WTC11 (cell line): Measurements from ENCODE around the gene NEK10. TPM values are rescaled to one million over a fixed set of nuclear protein-coding genes. Genes with fewer than 3 reads are reported as not detected.

Experiments
- ATAC-seq: fragments of 200-7000 bp; cut with Tn5 transposase; 2 replicates; pipeline ENCODE4 v1.10.0; 2021; ENCODE audit warnings: mild to moderate bottlenecking, moderate library complexity
- CTCF ChIA-PET: fragments of 300-600 bp; sonication (Branson Sonifier 250); formaldehyde crosslinking; loops from one replicate; lab custom pipeline; 2021; ENCODE audit warnings: antibody characterized with exemption; lab: Charles Lee
- POLR2A ChIA-PET: fragments of 350-600 bp; sonication (Branson Sonifier 250); formaldehyde crosslinking; loops from one replicate; lab custom pipeline; 2021; ENCODE audit warnings: antibody characterized with exemption; lab: Charles Lee
- DNase-seq: peaks from one replicate; pipeline ENCODE4 v3.0.0; 2021; ENCODE audit warnings: low spot score
- H3K27ac Mint-ChIP-seq: 2 replicates; pipeline ENCODE4 v1.8.0; 2021; ENCODE audit warnings: mixed read lengths
- H3K27me3 Mint-ChIP-seq: 2 replicates; pipeline ENCODE4 v1.8.0; 2021; ENCODE audit warnings: low read depth, mild to moderate bottlenecking, moderate library complexity, mixed read lengths
- H3K36me3 Mint-ChIP-seq: 2 replicates; pipeline ENCODE4 v1.8.0; 2021; ENCODE audit warnings: mixed read lengths
- H3K4me1 Mint-ChIP-seq: 2 replicates; pipeline ENCODE4 v1.8.0; 2022; ENCODE audit warnings: mixed read lengths
- H3K4me3 Mint-ChIP-seq: 2 replicates; pipeline ENCODE4 v1.8.0; 2021; ENCODE audit warnings: mild to moderate bottlenecking, moderate library complexity, mixed read lengths
- H3K9me3 Mint-ChIP-seq: 2 replicates; pipeline ENCODE4 v1.8.0; 2021; ENCODE audit warnings: mixed read lengths
- ATF1 ChIP-seq: sonication (generic); formaldehyde crosslinking; IDR thresholded peaks from 2 replicates; pipeline ENCODE4 v1.8.1; 2023; ENCODE audit warnings: mild to moderate bottlenecking, moderate library complexity, missing genetic modification reagents
- ELF4 ChIP-seq: sonication (generic); formaldehyde crosslinking; IDR thresholded peaks from 2 replicates; pipeline ENCODE4 v1.8.1; 2022; ENCODE audit warnings: low read depth, mild to moderate bottlenecking, moderate library complexity, missing genetic modification reagents
- ERG ChIP-seq: fragments of 250-450 bp; sonication (Bioruptor Pico); IDR thresholded peaks from 2 replicates; pipeline ENCODE4 v1.8.0; 2021; ENCODE audit warnings: mild to moderate bottlenecking
- MXD4 ChIP-seq: fragments of 250-450 bp; sonication (Bioruptor Pico); IDR thresholded peaks from 2 replicates; pipeline ENCODE4 v1.8.0; 2021; ENCODE audit warnings: mild to moderate bottlenecking, moderate library complexity, borderline replicate concordance
- RELA ChIP-seq: sonication (generic); formaldehyde crosslinking; IDR thresholded peaks from 2 replicates; pipeline ENCODE4 v1.8.1; 2022; ENCODE audit warnings: missing genetic modification reagents, mild to moderate bottlenecking, borderline replicate concordance
- TCF7 ChIP-seq: sonication (generic); formaldehyde crosslinking; IDR thresholded peaks from 2 replicates; pipeline ENCODE4 v1.8.0; 2022; ENCODE audit warnings: mild to moderate bottlenecking, low read depth, missing genetic modification reagents, moderate library complexity
- ZBTB43 ChIP-seq: sonication (generic); formaldehyde crosslinking; IDR thresholded peaks from 2 replicates; pipeline ENCODE4 v1.8.1; 2023; ENCODE audit warnings: mild to moderate bottlenecking, missing genetic modification reagents
- ZNF121 ChIP-seq: sonication (generic); formaldehyde crosslinking; IDR thresholded peaks from 2 replicates; pipeline ENCODE4 v1.8.0; 2023; ENCODE audit warnings: missing genetic modification reagents
- ZNF138 ChIP-seq: sonication (generic); formaldehyde crosslinking; conservative IDR thresholded peaks from 2 replicates; pipeline ENCODE4 v1.8.1; 2022; ENCODE audit warnings: mild to moderate bottlenecking, moderate library complexity, missing genetic modification reagents
- ZNF317 ChIP-seq: sonication (generic); formaldehyde crosslinking; IDR thresholded peaks from 2 replicates; pipeline ENCODE4 v1.8.1; 2023; ENCODE audit warnings: low read depth, mild to moderate bottlenecking, moderate library complexity, missing genetic modification reagents, borderline replicate concordance
- ZNF532 ChIP-seq: fragments of 250-450 bp; sonication (Bioruptor Pico); IDR thresholded peaks from 2 replicates; pipeline ENCODE4 v1.9.0; 2021; ENCODE audit warnings: mild to moderate bottlenecking, borderline replicate concordance
- total RNA-seq: library from RNA; stranded (reverse); gene quantifications from 3 replicates; pipeline ENCODE4 v1.2.3, GENCODE V29; 2021
- TF ChIP-seq, protein P1 (sequence below): sonication (generic); formaldehyde crosslinking; IDR thresholded peaks from 2 replicates; pipeline ENCODE4 v1.8.0; 2022; ENCODE audit warnings: mild to moderate bottlenecking, missing genetic modification reagents
- TF ChIP-seq, protein P2 (sequence below): sonication (generic); formaldehyde crosslinking; IDR thresholded peaks from 2 replicates; pipeline ENCODE4 v1.8.1; 2023; ENCODE audit warnings: mild to moderate bottlenecking, missing genetic modification reagents, moderate library complexity
- TF ChIP-seq, protein P3 (sequence below): sonication (generic); formaldehyde crosslinking; IDR thresholded peaks from 2 replicates; pipeline ENCODE4 v1.8.0; 2023; ENCODE audit warnings: mild to moderate bottlenecking, missing genetic modification reagents
- TF ChIP-seq, protein P4 (sequence below): sonication (generic); formaldehyde crosslinking; IDR thresholded peaks from 2 replicates; pipeline ENCODE4 v1.8.1; 2022; ENCODE audit warnings: mild to moderate bottlenecking, missing genetic modification reagents, moderate library complexity, borderline replicate concordance
- TF ChIP-seq, protein P5 (sequence below): sonication (generic); formaldehyde crosslinking; IDR thresholded peaks from 2 replicates; pipeline ENCODE4 v1.8.1; 2022; ENCODE audit warnings: low read depth, mild to moderate bottlenecking, moderate library complexity, missing genetic modification reagents, borderline replicate concordance

Gene NEK10
- total RNA-seq, 1 experiment from 2014 or later = 0.37 TPM

DNA sequence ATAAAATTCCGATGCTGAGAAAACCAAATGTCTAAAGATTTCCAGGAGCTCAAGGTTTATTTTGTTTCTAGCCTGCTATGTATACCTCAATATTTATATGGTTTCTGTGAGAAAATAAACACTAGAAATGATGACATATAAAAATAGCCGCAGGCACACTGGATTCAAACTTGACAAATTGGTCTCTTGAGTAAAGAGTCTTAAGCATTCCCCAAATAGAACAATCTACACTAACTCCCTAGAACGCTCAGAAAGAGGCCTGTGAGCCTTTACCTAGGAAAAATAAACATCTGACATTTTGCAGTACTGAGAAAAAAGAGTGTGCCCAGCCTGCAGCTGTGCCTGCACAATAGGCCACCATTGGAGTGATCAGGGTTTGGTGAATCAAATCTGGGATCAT is 75.2 kb downstream of the NEK10 start (continued):
- TF ChIP-seq, protein P1, sequence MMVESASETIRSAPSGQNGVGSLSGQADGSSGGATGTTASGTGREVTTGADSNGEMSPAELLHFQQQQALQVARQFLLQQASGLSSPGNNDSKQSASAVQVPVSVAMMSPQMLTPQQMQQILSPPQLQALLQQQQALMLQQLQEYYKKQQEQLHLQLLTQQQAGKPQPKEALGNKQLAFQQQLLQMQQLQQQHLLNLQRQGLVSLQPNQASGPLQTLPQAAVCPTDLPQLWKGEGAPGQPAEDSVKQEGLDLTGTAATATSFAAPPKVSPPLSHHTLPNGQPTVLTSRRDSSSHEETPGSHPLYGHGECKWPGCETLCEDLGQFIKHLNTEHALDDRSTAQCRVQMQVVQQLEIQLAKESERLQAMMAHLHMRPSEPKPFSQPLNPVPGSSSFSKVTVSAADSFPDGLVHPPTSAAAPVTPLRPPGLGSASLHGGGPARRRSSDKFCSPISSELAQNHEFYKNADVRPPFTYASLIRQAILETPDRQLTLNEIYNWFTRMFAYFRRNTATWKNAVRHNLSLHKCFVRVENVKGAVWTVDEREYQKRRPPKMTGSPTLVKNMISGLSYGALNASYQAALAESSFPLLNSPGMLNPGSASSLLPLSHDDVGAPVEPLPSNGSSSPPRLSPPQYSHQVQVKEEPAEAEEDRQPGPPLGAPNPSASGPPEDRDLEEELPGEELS (CRISPR knock-in tag) = no peak

DNA sequence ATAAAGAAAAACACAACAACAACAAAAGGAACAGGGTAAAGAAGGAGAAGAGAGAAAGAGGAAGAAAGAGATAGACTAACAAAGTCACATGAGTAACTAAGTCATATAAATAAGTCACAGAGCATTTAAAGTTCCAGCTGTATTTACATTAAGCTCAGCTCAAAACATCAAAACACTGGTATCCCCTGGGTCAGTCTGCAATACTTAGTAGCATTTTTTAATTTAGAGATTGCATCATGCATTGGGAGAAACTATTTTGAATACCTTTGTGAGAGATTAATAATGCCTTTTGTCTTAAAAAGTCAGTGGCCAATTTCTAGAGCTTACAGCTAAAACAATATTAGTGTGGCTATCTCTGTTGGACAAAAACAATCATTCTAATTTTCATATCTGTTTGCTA is 78.4 kb downstream of the NEK10 start:
- DNase-seq (no peak), ATAC-seq (no peak)
- Mint-ChIP-seq H3K9me3 (no peaks in the 10 kb centered on the region), H3K36me3 (no peaks in the 10 kb centered on the region), H3K27ac (no peak overlapping the region), H3K27me3 (no peaks in the 10 kb centered on the region), H3K4me1 (peaks cover 14% of the 10 kb centered on the region), H3K4me3 (no peak overlapping the region)
- ChIA-PET CTCF (interaction anchor here (1.2 to 1.3 kb wide), 2 partner anchors 67 to 153 kb away, joined by 3 to 4 read pairs; no protein-coding TSS in a partner anchor), POLR2A (no interaction called here)
- TF ChIP-seq RELA (no peak), TCF7 (CRISPR knock-in tag) (no peak), ATF1 (CRISPR knock-in tag) (no peak), ZNF138 (CRISPR knock-in tag) (no peak), ZNF532 (CRISPR knock-in tag) (no peak)
- TF ChIP-seq, protein P2, sequence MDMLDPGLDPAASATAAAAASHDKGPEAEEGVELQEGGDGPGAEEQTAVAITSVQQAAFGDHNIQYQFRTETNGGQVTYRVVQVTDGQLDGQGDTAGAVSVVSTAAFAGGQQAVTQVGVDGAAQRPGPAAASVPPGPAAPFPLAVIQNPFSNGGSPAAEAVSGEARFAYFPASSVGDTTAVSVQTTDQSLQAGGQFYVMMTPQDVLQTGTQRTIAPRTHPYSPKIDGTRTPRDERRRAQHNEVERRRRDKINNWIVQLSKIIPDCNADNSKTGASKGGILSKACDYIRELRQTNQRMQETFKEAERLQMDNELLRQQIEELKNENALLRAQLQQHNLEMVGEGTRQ (CRISPR knock-in tag) = no peak

DNA sequence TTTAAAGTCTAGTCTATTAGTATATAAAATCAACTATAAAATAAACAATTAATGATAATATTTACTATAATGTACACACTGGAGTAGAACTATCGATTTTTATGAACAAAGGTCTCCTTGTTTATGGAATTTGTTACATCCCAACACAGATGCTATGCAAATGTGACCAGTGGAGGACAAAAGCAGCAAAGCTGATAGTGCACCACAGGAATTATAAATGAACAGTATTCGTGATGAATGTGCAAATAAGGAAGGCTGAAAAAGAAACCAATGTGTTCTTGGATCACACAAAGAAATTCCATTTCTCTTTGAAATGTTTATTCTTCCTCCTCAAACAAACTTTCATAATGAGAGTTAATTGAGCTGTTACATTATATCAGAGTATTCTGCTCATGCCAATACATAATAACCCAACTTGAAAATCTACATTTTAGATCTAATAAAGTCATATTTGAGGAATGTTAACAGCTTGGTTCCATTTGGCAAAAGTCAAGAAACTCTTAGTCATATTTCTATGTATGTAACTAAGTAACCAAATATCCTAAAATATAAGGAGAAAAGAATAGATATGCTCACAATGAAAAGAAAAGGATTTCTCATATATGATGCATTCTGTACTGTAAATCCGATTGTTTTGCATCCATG is 79.3 kb downstream of the NEK10 start:
- no peak for DNase-seq
- Mint-ChIP-seq H3K4me1 (peaks cover 14% of the 10 kb centered on the region), H3K9me3 (no peaks in the 10 kb centered on the region), H3K4me3 (no peak overlapping the region), H3K27me3 (no peaks in the 10 kb centered on the region), H3K36me3 (no peaks in the 10 kb centered on the region), H3K27ac (no peak overlapping the region)
- CTCF ChIA-PET = no interaction called here
- POLR2A ChIA-PET = no interaction called here
- no peak for ATAC-seq
- TF ChIP-seq ERG (CRISPR knock-in tag) = no peak
- TF ChIP-seq ZNF317 = no peak
- TF ChIP-seq, protein P3, sequence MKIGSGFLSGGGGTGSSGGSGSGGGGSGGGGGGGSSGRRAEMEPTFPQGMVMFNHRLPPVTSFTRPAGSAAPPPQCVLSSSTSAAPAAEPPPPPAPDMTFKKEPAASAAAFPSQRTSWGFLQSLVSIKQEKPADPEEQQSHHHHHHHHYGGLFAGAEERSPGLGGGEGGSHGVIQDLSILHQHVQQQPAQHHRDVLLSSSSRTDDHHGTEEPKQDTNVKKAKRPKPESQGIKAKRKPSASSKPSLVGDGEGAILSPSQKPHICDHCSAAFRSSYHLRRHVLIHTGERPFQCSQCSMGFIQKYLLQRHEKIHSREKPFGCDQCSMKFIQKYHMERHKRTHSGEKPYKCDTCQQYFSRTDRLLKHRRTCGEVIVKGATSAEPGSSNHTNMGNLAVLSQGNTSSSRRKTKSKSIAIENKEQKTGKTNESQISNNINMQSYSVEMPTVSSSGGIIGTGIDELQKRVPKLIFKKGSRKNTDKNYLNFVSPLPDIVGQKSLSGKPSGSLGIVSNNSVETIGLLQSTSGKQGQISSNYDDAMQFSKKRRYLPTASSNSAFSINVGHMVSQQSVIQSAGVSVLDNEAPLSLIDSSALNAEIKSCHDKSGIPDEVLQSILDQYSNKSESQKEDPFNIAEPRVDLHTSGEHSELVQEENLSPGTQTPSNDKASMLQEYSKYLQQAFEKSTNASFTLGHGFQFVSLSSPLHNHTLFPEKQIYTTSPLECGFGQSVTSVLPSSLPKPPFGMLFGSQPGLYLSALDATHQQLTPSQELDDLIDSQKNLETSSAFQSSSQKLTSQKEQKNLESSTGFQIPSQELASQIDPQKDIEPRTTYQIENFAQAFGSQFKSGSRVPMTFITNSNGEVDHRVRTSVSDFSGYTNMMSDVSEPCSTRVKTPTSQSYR (CRISPR knock-in tag) = no peak
- no peak for TF ChIP-seq ZBTB43 (CRISPR knock-in tag)
- no peak for TF ChIP-seq MXD4
- TF ChIP-seq ZNF121 (CRISPR knock-in tag) = no peak
- no peak for TF ChIP-seq ELF4 (CRISPR knock-in tag)
- TF ChIP-seq, protein P4, sequence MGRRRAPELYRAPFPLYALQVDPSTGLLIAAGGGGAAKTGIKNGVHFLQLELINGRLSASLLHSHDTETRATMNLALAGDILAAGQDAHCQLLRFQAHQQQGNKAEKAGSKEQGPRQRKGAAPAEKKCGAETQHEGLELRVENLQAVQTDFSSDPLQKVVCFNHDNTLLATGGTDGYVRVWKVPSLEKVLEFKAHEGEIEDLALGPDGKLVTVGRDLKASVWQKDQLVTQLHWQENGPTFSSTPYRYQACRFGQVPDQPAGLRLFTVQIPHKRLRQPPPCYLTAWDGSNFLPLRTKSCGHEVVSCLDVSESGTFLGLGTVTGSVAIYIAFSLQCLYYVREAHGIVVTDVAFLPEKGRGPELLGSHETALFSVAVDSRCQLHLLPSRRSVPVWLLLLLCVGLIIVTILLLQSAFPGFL = no peak
- TF ChIP-seq, protein P5, sequence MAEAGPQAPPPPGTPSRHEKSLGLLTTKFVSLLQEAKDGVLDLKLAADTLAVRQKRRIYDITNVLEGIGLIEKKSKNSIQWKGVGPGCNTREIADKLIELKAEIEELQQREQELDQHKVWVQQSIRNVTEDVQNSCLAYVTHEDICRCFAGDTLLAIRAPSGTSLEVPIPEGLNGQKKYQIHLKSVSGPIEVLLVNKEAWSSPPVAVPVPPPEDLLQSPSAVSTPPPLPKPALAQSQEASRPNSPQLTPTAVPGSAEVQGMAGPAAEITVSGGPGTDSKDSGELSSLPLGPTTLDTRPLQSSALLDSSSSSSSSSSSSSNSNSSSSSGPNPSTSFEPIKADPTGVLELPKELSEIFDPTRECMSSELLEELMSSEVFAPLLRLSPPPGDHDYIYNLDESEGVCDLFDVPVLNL (CRISPR knock-in tag) = no peak
